Natural killer cell (primary cell): ENCODE results near the gene PIK3C3. TPM values are rescaled to one million over a fixed set of nuclear protein-coding genes. Genes with fewer than 3 reads are reported as not detected.

Experiments used
- ATAC-seq, 3 donors: fragments of 150-1000 bp in 2 of 3; fragments of 200-7000 bp in 1 of 3; cut with Tn5 transposase; 1 replicate in 1 of 3; 2 replicates in 2 of 3; pipeline ENCODE4 v1.10.0; 2021; ENCODE audit warnings: mild to moderate bottlenecking in 2 of 3, moderate library complexity in 2 of 3
- DNase-seq, 2 donors: peaks; one replicate each; pipeline versions ENCODE4 v3.0.0 to v3.0.0-alpha.2; 2013 to 2021; ENCODE audit warnings: mixed read lengths in 1 of 2
- H3K27ac ChIP-seq: one replicate; pipeline ENCODE4 v1.5.1; 2013; ENCODE audit warnings: mild to moderate bottlenecking, low read length
- H3K27me3 ChIP-seq: one replicate; pipeline ENCODE4 v1.6.1; 2013; ENCODE audit warnings: low read length; ENCODE audit not compliant: control insufficient read depth, insufficient read depth
- H3K36me3 ChIP-seq: one replicate; pipeline ENCODE4 v1.6.1; 2013; ENCODE audit warnings: low read length; ENCODE audit not compliant: control insufficient read depth, insufficient read depth
- H3K4me1 ChIP-seq: one replicate; pipeline ENCODE4 v1.6.1; 2013; ENCODE audit warnings: low read length; ENCODE audit not compliant: control insufficient read depth, insufficient read depth
- H3K4me3 ChIP-seq: one replicate; pipeline ENCODE4 v1.5.1; 2013; ENCODE audit warnings: low read length
- H3K9me3 ChIP-seq: one replicate; pipeline ENCODE4 v1.6.1; 2013; ENCODE audit warnings: low read length; ENCODE audit not compliant: control insufficient read depth, insufficient read depth
- H3K27ac Mint-ChIP-seq, 2 donors: one replicate each; pipeline ENCODE4 v1.8.0; 2022; ENCODE audit warnings: mild to moderate bottlenecking in 2 of 2, mixed read lengths in 2 of 2, moderate library complexity in 1 of 2
- H3K27me3 Mint-ChIP-seq, 2 donors: one replicate each; pipeline ENCODE4 v1.8.0; 2022; ENCODE audit warnings: low read depth in 2 of 2, mixed read lengths in 2 of 2
- H3K36me3 Mint-ChIP-seq: one replicate; pipeline ENCODE4 v1.8.0; 2022; ENCODE audit warnings: mixed read lengths
- H3K4me1 Mint-ChIP-seq, 2 donors: one replicate each; pipeline ENCODE4 v1.8.0; 2022; ENCODE audit warnings: mixed read lengths in 2 of 2
- H3K4me3 Mint-ChIP-seq: one replicate; pipeline ENCODE4 v1.8.0; 2022; ENCODE audit warnings: mild to moderate bottlenecking, moderate library complexity, mixed read lengths
- H3K9me3 Mint-ChIP-seq, 2 donors: one replicate each; pipeline ENCODE4 v1.8.0; 2022; ENCODE audit warnings: mixed read lengths in 2 of 2
- WGBS: methylation state at CpG from one replicate; pipeline ENCODE4 v1.1.7; 2013; ENCODE audit warnings: missing lambda C conversion rate; ENCODE audit not compliant: insufficient coverage; 5-methylcytosine and 5-hydroxymethylcytosine counted together
- intact Hi-C: fragments of 100-400 bp; cut with micrococcal nuclease; formaldehyde crosslinking; loops from one replicate; pipeline ENCODE4 v1.14.2; 2022
- total RNA-seq, 4 donors: library from RNA; stranded (reverse); fragments of 120-200 nt in 1 of 4; gene quantifications; one replicate each; pipeline versions ENCODE4 v1.2.3 to v1.2.4, GENCODE V29; 2013 to 2022
- TF ChIP-seq, protein P1 (sequence below): fragments of 200-600 bp; IDR thresholded peaks from one replicate; pipeline ENCODE4 v1.8.0; 2022; ENCODE audit warnings: antibody characterized with exemption

PIK3C3 gene
- total RNA-seq, 3 donors from 2014 or later (not counting 1 experiment from before 2014, with no cell fraction given) = 49.6 to 85.4 (median 67.3) TPM

DNA sequence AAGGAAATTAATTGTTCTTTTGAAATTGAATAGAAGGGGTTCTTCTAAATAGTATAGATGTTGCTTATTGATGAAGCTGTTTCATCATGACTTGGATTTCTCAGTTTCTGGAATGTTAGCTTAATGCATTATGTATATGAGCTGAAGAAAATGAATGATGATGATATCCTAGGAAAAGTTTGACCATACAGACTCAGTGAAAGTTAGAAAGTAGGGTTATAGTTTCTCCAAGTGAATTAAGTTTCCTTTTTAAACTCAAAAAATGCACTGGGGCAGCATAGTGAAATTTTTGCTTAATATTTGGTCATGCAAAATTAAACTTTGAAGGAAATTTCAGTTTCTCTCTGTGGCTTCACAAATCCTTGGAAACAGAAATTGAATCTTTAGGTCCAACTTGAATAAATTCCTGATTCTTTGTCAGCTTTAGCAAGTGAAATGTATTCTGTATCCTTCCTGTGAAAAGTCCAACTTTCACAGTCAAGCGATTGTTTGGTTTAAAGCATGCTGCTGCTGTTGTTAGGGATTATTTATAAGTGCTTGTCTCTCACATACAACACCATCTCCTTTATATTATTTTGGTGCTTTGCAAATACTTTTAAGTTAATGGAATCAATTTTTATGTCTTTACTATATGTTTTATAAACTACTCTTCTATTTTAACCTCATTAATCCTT, 78.2 kb downstream of the PIK3C3 start:
- H3K4me1 ChIP-seq = no peaks in the 10 kb centered on the region
- no peak overlapping the region for H3K27ac ChIP-seq
- TF ChIP-seq, protein P1, sequence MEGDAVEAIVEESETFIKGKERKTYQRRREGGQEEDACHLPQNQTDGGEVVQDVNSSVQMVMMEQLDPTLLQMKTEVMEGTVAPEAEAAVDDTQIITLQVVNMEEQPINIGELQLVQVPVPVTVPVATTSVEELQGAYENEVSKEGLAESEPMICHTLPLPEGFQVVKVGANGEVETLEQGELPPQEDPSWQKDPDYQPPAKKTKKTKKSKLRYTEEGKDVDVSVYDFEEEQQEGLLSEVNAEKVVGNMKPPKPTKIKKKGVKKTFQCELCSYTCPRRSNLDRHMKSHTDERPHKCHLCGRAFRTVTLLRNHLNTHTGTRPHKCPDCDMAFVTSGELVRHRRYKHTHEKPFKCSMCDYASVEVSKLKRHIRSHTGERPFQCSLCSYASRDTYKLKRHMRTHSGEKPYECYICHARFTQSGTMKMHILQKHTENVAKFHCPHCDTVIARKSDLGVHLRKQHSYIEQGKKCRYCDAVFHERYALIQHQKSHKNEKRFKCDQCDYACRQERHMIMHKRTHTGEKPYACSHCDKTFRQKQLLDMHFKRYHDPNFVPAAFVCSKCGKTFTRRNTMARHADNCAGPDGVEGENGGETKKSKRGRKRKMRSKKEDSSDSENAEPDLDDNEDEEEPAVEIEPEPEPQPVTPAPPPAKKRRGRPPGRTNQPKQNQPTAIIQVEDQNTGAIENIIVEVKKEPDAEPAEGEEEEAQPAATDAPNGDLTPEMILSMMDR = no peak
- H3K9me3 ChIP-seq = no peaks in the 10 kb centered on the region
- Mint-ChIP-seq H3K4me3 (no peak overlapping the region), H3K4me1 (peaks cover 4 to 6% of the 10 kb centered on the region in 2 donors), H3K9me3 (no peaks in the 10 kb centered on the region), H3K27ac (peak overlapping the region in 1 of 2 donors; percentile 18), H3K27me3 (no peaks in the 10 kb centered on the region), H3K36me3 (peaks cover 22% of the 10 kb centered on the region)
- DNase-seq (no peak), ATAC-seq (no peak)
- intact Hi-C loops = no loop called here
- peaks cover 57% of the 10 kb centered on the region for H3K36me3 ChIP-seq
- H3K4me3 ChIP-seq = no peak overlapping the region
- H3K27me3 ChIP-seq = no peaks in the 10 kb centered on the region
- no CpG with 5 or more reads among the region's 1 CpG for WGBS

DNA sequence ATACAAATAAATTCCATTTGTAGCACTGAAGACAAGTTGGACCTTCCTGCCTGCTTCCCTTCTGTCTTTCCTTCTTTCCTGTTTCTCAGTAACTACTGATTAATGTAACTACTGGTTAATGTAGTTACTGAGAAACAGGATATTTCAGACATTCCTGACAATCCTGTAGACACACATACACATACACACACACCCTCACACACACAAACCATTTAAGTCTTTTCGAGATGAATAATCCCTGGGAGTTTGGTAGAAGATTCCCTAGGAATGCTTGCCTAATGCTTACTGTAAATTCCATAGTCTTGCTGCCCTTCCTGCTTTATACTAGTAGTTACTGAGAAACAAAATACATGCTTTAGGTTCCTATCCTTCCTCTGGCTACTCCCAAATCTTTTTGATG, 83.9 kb downstream of the PIK3C3 start:
- H3K27me3 ChIP-seq = no peaks in the 10 kb centered on the region
- no peak overlapping the region for H3K27ac ChIP-seq
- no peak overlapping the region for H3K4me3 ChIP-seq
- no peaks in the 10 kb centered on the region for H3K27me3 Mint-ChIP-seq
- peaks cover 11 to 13% of the 10 kb centered on the region in 2 donors for H3K4me1 Mint-ChIP-seq
- H3K36me3 Mint-ChIP-seq = peaks cover 36% of the 10 kb centered on the region
- H3K4me3 Mint-ChIP-seq = peak overlapping the region; percentile 17
- no peaks in the 10 kb centered on the region for H3K4me1 ChIP-seq
- H3K27ac Mint-ChIP-seq = peak overlapping the region in 1 of 2 donors; percentile 36
- DNase-seq (no peak), ATAC-seq (no peak)
- H3K9me3 Mint-ChIP-seq = no peaks in the 10 kb centered on the region
- TF ChIP-seq, protein P1 = no peak
- peaks cover 65% of the 10 kb centered on the region for H3K36me3 ChIP-seq
- WGBS = 100% methylated on average over 1 of the region's 1 CpG
- H3K9me3 ChIP-seq = no peaks in the 10 kb centered on the region
- intact Hi-C loops = no loop called here

DNA sequence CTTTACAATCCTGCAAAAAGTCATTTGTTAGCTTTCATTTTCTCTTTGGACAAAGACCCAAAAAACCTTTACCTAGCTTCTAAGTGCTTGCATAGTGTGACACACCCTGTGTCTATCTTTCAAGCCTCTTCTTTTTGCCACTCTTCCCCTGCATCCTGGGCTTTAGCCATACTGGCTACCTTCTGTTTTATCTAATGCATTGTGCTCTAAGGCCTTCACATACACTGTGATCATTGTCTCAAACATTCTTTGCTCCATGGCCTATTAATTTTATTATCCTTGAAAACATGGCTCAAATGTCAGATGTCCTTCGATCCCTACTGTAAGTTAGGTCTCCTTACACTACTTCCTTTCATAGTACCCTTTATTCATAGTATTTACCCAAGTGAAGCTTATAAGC, 84.4 kb downstream of the PIK3C3 start:
- Histone ChIP-seq H3K4me3 (no peak overlapping the region), H3K27ac (no peak overlapping the region), H3K27me3 (no peaks in the 10 kb centered on the region), H3K36me3 (peaks cover 62% of the 10 kb centered on the region), H3K4me1 (no peaks in the 10 kb centered on the region), H3K9me3 (no peaks in the 10 kb centered on the region)
- Mint-ChIP-seq H3K9me3 (no peaks in the 10 kb centered on the region), H3K27me3 (no peaks in the 10 kb centered on the region), H3K36me3 (peaks cover 34% of the 10 kb centered on the region), H3K4me1 (peaks cover 11 to 13% of the 10 kb centered on the region in 2 donors), H3K4me3 (peak overlapping the region; percentile 28), H3K27ac (peak overlapping the region in 1 of 2 donors; percentile 36)
- no peak for DNase-seq
- TF ChIP-seq, protein P1 = no peak
- no peak for ATAC-seq
- intact Hi-C loops = no loop called here
- 93% methylated on average over 1 of the region's 1 CpG for WGBS

DNA sequence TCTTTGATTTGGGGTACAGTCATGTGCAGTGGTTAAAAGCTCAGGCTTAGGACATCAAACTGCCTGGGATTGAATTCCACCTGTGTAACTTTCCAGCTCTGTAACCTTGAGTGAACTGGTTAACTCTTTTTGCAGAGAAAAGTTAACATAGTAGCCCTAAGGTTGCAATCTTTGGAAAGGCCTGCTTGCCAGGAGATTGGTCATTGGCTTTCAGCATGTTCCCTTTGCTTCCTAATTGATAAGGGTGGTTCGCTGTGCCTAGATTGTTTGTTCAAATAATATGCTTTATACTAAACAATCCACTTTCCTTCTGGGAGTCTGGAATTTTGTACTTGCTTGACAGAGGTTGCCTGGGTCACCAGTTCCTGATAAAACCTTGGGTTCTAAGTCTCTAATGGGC, 86.8 kb downstream of the PIK3C3 start:
- TF ChIP-seq, protein P1 = no peak
- peaks cover 70% of the 10 kb centered on the region for H3K36me3 ChIP-seq
- intact Hi-C loops = no loop called here

More for the DNA sequence above, 86.8 kb downstream of the PIK3C3 start:
- H3K27ac Mint-ChIP-seq = peak overlapping the region in 1 of 2 donors; percentile 31
- no peak for ATAC-seq
- WGBS = no CpG with 5 or more reads among the region's 1 CpG
- H3K27me3 Mint-ChIP-seq = no peaks in the 10 kb centered on the region
- H3K4me3 ChIP-seq = no peak overlapping the region
- no peak overlapping the region for H3K4me3 Mint-ChIP-seq
- H3K27me3 ChIP-seq = no peaks in the 10 kb centered on the region
- H3K4me1 ChIP-seq = no peaks in the 10 kb centered on the region
- H3K9me3 ChIP-seq = no peaks in the 10 kb centered on the region
- peaks cover 11 to 13% of the 10 kb centered on the region in 2 donors for H3K4me1 Mint-ChIP-seq
- no peak overlapping the region for H3K27ac ChIP-seq
- H3K36me3 Mint-ChIP-seq = peaks cover 37% of the 10 kb centered on the region
- DNase-seq = no peak
- no peaks in the 10 kb centered on the region for H3K9me3 Mint-ChIP-seq
